ENCODE data around the gene PLD5.
"Not testable (repeated sequence)": the region's sequence is repeated elsewhere in the genome, so short reads cannot be mapped to it uniquely, and the experiment has no call there.

PLD5 gene

DNA sequence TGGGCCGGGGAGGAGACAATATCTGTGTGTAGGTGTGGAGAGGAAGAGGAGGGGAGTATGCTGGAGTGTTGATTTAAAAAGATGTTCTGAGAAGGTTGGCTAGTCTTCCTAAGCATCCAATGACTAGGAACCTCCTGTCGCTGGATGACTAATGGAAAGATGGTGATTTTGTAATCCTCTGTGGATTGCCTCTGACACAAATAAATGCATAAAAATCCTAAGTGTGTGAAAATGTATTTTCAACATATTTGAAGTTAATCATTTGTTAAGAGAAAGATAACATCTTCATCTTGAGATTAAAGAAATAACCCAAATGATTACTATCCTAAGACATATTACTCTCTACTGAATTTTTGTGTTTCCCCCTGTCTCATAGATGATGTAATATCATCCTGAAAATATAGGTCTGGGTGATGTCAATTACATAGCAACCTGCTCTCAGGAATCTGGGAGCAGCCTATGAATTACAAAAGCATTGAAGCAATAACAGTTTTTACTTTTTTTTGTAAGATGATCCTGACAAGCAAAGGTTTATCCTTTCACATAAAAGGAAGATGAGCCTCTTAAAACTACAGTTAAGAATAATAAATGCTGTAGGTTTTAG is 305.1 kb downstream of the PLD5 start:
- in situ Hi-C loops (cut with MboI; ENCODE audit: low sequenced_read_pairs) = no loop called here

- in situ Hi-C loops (cut with MboI; ENCODE audit: low sequenced_read_pairs) = no loop called here
These were observed 308.1 kb downstream of the PLD5 start for GRCh38 chr1:242216368-242216767.

DNA sequence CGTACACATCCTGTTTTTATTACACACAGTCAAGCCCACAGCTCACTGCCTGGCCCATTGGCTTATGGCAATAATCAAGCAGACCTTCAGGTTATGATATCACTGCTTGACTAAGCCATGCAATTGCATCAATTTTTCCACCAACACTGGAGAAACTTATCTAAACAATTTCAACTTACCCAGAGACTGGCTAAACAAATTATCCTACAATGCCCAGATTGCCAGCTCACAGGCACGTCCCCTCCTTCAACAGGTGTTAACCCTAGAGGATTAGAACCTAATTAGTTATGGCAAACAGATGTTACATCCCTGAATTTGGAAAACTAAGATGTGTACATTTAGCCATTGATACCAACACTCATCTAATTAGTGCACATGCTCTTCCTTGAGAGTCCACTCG is 310.0 kb downstream of the PLD5 start:
- in situ Hi-C loops (cut with MboI; ENCODE audit: low sequenced_read_pairs) = not testable (repeated sequence)

DNA sequence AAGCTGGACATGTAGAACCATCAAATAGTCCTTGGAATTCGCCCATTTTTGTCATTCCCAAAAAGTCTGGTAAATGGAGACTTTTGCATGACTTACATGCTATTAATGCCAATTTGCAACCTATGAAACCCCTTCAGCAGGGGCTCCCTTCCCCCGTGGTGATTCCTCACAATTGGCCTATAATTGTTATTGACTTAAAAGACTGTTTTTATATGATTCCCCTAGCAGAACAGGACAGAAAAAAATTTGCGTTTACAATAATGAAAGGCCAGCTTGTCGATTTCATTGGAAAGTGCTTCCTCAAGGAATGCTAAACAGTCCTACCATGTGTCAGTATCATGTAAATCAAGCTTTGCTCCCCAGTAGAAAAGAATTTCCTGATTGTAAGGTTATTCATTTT is 311.5 kb downstream of the PLD5 start:
- in situ Hi-C loops (cut with MboI; ENCODE audit: low sequenced_read_pairs) = not testable (repeated sequence)

DNA sequence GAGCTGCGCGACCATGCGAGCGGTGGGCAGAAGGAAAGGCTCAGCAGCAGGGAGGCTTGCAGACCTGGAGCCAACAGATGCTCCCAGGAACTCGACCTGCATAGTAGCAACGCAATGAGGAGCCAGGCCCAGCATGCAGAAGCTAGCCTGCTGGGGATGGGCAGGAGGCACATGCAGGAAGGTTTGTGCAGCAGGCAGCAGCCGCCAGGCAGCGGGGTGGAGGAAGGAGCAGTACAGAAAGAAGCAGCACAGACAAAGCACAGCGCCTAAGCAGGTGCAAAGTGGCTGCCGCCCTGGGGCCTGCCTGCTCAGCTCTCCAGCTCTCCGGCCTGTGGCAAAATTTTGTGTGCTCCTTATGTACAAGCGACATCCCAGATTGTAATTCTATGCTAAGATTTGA is 312.1 kb downstream of the PLD5 start:
- in situ Hi-C loops (cut with MboI; ENCODE audit: low sequenced_read_pairs) = no loop called here

- in situ Hi-C loops (cut with MboI; ENCODE audit: low sequenced_read_pairs) = no loop called here
These were observed 313.1 kb downstream of the PLD5 start for GRCh38 chr1:242211254-242212022.

DNA sequence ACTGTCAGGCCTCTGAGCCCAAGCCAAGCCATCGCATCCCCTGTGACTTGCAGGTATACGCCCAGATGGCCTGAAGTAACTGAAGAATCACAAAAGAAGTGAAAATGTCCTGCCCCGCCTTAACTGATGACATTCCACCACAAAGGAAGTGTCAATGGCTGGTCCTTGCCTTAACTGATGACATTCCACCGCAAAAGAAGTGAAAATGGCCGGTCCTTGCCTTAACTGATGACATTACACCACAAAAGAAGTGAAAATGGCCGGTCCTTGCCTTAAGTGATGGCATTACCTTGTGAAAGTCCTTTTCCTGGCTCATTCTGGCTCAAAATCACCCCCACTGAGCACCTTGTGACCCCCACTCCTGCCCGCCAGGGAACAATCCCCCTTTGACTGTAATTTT is 314.2 kb downstream of the PLD5 start:
- in situ Hi-C loops (cut with MboI; ENCODE audit: low sequenced_read_pairs) = not testable (repeated sequence)

DNA sequence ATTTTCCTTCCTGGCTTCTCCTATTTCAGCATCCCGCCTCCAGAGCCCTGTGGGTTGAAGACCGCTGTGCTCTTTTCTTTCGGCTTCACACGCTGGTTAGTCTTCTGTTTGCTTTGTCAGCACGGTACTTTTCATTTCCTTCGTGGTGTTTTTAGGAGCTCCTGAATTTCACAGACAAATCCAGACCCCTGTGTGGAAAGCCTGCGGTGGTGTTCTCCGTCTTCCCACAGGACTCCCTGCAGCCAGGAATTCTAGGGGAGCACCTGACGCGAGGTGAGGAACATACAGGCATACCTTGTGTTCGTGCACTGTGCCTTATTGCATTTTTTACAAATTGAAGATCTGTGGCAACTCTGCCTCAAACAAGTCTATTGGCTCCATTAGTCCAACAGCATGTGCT is 315.4 kb downstream of the PLD5 start:
- in situ Hi-C loops (cut with MboI; ENCODE audit: low sequenced_read_pairs) = no loop called here

GRCh38 chr1:242208021-242208420 is 316.5 kb downstream of the PLD5 start:
- in situ Hi-C loops (cut with MboI; ENCODE audit: low sequenced_read_pairs) = no loop called here

- in situ Hi-C loops (cut with MboI; ENCODE audit: low sequenced_read_pairs) = no loop called here
These were observed 317.5 kb downstream of the PLD5 start for GRCh38 chr1:242206994-242207393.

- in situ Hi-C loops (cut with MboI; ENCODE audit: low sequenced_read_pairs) = no loop called here
These were observed 318.6 kb downstream of the PLD5 start for GRCh38 chr1:242205622-242206489.

- in situ Hi-C loops (cut with MboI; ENCODE audit: low sequenced_read_pairs) = no loop called here
These were observed 321.2 kb downstream of the PLD5 start for GRCh38 chr1:242203262-242203661.

DNA sequence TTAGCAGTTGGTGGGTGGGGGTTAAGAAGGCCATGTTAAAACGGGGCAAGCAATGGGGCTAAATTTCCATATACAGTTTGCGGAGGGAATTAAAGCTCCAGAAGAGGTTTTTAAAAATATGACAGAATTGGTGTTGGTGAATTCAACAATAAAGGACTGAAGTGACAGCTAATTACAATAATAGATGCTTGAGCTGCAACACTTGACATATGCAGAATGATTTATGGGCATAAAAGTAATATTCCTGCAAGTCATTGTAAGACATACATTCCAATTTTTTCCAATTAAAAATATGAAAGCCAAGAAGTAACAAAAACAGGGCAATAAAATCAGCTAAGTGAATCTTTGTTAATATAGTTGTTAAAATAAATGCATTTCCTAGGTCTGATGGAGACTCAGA is 323.4 kb downstream of the PLD5 start:
- in situ Hi-C loops (cut with MboI; ENCODE audit: low sequenced_read_pairs) = no loop called here

DNA sequence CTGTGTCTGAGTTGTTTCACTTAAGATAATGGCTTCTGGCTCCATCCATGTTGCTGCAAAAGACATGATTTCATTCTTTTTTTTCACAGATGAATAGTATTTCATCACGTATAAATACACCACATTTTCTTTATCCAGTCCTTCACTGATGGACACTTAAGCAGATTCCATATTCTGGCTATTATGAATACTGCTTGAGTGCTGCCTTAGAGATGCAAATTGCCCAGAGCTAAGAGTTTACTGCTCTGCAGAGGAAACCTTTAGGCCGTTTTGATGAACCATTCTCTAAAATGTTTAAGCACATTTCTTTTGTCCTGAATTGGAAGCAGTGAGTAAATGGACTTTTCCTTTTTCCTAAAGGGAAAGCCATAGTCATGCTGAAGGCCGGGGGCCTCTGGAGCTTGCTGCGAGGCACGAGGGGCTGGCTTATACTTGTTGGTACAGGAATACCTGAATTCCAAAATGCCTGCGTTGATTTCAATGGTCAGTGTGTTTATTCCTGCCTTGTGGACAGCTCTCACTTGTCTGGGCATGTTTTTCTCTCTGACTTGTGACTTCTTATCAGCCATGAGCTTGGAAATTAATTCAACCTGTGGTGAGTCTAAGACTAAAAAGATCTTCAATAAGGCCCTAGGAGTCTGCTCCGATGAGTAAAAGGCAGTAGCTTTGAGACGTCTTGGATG is 324.6 kb downstream of the PLD5 start:
- in situ Hi-C loops (cut with MboI; ENCODE audit: low sequenced_read_pairs) = no loop called here

DNA sequence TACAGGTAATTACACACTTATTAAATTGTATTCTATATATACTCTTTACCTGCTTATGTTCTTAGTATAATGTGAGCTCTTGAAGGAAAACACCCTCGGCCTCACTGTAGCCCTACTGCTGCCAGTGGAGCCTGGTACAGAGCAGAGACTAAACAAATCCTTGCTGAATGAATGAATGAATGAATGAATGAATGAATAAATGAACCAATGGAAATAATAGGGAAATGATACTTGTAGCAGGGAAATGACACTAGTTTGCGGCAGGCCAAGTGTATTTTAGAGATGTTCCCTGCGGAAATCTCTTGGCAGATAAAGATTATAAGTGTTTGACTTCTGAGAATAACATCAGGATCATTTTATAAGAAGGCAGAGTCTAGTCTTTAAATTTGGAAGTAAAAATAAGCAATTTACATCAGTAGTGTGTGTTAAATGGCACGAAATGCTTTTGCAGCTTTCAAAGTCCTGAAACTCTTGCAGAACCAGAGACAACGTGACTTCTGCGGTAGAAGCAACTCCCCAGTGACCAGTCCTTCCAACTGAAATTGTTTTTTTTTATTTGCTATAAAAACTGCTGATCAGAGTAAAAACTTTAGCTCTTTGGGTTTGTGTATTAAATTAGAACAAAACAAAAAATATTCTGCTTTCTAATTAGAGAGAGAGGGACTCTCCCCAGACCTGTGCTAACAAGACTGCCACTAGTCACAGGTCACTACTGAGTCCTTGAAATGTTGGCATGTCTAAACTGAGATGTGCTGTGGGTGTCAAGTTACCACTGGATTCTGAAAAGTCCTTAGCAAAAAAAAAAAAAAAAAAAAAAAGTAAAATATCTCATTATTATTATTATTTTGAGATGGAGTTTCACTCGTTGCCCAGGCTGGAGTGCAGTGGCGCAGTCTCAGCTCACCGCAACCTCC is 326.3 kb downstream of the PLD5 start:
- in situ Hi-C loops (cut with MboI; ENCODE audit: low sequenced_read_pairs) = no loop called here

DNA sequence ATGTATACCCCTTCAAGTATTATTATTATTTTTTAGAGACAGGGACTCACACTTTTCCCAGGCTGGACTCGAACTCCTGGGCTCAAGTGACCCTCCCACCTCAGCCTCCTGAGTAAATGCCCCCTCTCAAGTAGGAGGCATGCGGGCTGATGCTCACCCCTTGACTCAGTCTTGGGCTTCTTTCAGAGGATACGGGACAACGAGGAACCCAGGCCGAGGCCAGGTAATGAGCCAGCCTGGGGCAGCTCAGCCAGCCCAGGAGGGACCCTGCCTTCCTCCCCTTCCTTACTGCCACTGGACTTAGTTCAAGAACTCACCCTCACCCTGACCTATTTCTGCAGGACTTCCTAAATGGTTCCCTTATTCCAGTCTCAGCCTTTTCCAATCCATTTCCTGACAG is 327.6 kb downstream of the PLD5 start:
- in situ Hi-C loops (cut with MboI; ENCODE audit: low sequenced_read_pairs) = no loop called here

DNA sequence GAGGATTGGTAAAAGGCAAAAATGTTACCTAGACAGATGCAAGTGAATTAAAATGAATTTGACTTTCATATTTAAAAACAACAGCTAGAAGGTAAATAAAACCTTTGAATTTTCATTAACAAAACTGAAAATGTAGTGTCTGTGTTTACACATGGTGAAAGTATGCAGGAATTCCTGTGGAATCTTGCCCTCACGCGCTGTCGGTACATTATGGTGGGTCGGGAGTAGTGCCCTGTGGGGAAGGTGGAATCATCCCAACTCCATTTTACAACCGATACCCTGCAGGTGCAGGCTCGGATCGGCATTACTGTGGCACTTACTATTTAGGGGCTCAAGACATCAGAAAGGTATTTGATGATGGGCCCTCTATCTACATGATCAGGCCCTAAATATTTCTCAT is 328.4 kb downstream of the PLD5 start:
- in situ Hi-C loops (cut with MboI; ENCODE audit: low sequenced_read_pairs) = no loop called here

GRCh38 chr1:242189591-242189990 is 334.9 kb downstream of the PLD5 start:
- in situ Hi-C loops (cut with MboI; ENCODE audit: low sequenced_read_pairs) = no loop called here

GRCh38 chr1:242187816-242188215 is 336.7 kb downstream of the PLD5 start:
- in situ Hi-C loops (cut with MboI; ENCODE audit: low sequenced_read_pairs) = no loop called here

- in situ Hi-C loops (cut with MboI; ENCODE audit: low sequenced_read_pairs) = no loop called here
These were observed 337.3 kb downstream of the PLD5 start for GRCh38 chr1:242187171-242187570.
